Skeletal muscle tissue (tissue), 4 donors: ENCODE data around the gene CAV1. TPM values are rescaled to one million over a fixed set of nuclear protein-coding genes. Genes with fewer than 3 reads are reported as not detected.

Source experiments
- H3K27ac ChIP-seq: one replicate; pipeline ENCODE4 v1.7.0; 2013; ENCODE audit warnings: mild to moderate bottlenecking, low read depth, low read length, inconsistent platforms
- H3K27me3 ChIP-seq, 3 donors: one replicate each; pipeline ENCODE4 v1.7.0; 2013; ENCODE audit warnings: low read length in 3 of 3; ENCODE audit not compliant: control insufficient read depth in 3 of 3, insufficient read depth in 3 of 3
- H3K36me3 ChIP-seq, 3 donors: one replicate each; pipeline ENCODE4 v1.7.0; 2013; ENCODE audit warnings: low read length in 3 of 3; ENCODE audit not compliant: control insufficient read depth in 3 of 3, insufficient read depth in 3 of 3
- H3K4me1 ChIP-seq, 3 donors: one replicate each; pipeline ENCODE4 v1.7.0; 2013; ENCODE audit warnings: low read length in 3 of 3, mild to moderate bottlenecking in 3 of 3; ENCODE audit not compliant: control insufficient read depth in 3 of 3, insufficient read depth in 3 of 3
- H3K4me3 ChIP-seq, 3 donors: one replicate each; pipeline ENCODE4 v1.7.0; 2013; ENCODE audit warnings: low read length in 3 of 3
- H3K9ac ChIP-seq, 3 donors: one replicate each; pipeline ENCODE4 v1.7.0; 2013; ENCODE audit warnings: low read length in 3 of 3, mild to moderate bottlenecking in 3 of 3, moderate library complexity in 2 of 3, low read depth in 1 of 3
- H3K9me3 ChIP-seq, 3 donors: one replicate each; pipeline ENCODE4 v1.7.0; 2013; ENCODE audit warnings: low read length in 3 of 3; ENCODE audit not compliant: control insufficient read depth in 3 of 3
- total RNA-seq: library from RNA; depleted of rRNA; stranded (reverse); fragments of >200 nt; gene quantifications from one replicate; pipeline ENCODE4 v1.2.3, GENCODE V29; 2014
- donor health status: Osteomylitis.

Gene CAV1
- total RNA-seq, 1 donor from 2014 or later, result 175 TPM

DNA sequence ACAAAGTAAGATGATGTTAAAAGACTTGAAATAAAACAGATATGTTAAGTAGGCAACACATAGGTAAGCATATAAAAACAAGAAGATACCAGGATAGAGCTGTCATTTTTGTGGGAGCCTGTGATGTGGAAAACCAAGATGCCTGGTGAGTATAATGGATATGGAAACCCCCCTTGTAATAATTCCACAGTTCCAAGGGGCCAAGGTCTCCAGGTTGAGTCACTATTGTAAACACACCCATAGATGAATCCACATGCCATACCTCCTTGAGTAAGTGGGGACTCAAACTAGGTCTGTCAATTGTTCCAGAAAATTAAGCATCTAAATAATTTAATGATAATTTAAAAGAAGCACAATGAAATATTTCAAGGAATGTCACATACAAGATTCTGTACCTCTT lies 15.9 kb downstream of the CAV1 start:
- Histone ChIP-seq H3K4me3 (no peak overlapping the region), H3K9me3 (no peaks in the 10 kb centered on the region), H3K36me3 (peaks cover 0 to 7% (median 0%) of the 10 kb centered on the region in 3 donors), H3K4me1 (peaks cover 5 to 27% (median 15%) of the 10 kb centered on the region in 3 donors), H3K27me3 (no peaks in the 10 kb centered on the region), H3K27ac (no peak overlapping the region), H3K9ac (no peak overlapping the region)

DNA sequence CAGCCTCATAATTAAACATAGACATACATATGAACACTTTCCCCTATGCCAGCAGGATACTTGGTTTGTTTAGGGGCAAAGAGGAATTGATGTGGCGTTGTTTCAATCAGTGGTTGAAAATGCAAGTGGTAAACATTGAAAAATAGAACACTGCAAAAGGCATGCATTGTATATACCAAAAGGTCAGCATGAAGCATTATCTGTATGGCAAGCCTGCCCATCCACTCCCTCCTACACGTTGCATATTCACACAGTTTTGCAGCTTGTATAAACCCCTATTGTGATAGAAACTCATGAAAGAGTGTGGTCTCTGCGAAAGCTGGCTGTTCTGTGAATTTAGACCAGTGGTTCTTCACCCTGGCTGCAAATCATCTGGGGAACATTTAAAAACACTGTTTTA lies 17.1 kb downstream of the CAV1 start:
- Histone ChIP-seq H3K27ac (no peak overlapping the region), H3K4me1 (peaks cover 5 to 28% (median 9%) of the 10 kb centered on the region in 3 donors), H3K9me3 (no peaks in the 10 kb centered on the region), H3K9ac (no peak overlapping the region), H3K4me3 (no peak overlapping the region), H3K36me3 (peaks cover 0 to 4% (median 0%) of the 10 kb centered on the region in 3 donors), H3K27me3 (no peaks in the 10 kb centered on the region)

DNA sequence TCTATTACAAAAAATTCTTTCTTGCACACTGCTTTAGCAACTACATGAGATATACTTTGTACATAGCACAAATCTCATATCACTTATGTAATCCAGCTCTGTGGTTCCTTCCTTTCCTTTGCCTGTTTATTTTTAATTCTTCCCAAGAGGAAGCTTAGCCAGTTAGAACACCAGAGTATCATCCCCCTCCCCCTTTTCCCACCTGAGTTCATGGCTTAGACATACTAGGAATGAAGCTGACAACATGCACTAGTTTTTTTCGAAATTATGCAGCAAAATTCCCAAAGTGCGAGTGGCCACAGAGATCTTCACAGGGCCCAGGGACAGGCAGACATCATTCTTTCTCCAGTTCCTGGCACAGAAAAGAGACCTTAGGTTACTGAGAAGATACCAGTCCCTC lies 17.8 kb downstream of the CAV1 start:
- H3K27ac ChIP-seq, result no peak overlapping the region
- H3K9me3 ChIP-seq, result no peaks in the 10 kb centered on the region
- H3K4me1 ChIP-seq, result peaks cover 5 to 27% (median 9%) of the 10 kb centered on the region in 3 donors
- no peak overlapping the region for H3K9ac ChIP-seq
- H3K36me3 ChIP-seq, result peaks cover 0 to 4% (median 0%) of the 10 kb centered on the region in 3 donors
- H3K4me3 ChIP-seq, result no peak overlapping the region
- H3K27me3 ChIP-seq, result no peaks in the 10 kb centered on the region

DNA sequence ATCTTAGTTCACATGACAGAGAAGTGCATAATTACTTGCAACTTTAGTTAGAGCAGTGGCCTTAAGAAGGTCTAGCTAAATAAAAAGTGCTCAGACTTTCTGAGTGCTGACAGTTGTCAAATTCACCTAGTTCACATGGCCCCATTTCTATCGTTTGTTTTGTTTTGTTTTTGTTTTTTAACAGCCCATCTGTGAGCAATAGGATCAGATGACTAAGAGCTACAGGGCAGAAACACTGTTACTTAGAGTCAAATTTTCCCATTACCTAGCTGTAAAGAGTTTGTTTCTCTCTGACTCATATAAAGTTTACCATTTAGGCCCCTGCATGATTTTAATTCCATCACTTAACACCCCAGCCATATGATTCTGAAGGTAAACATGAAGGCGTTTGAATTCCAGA lies 18.8 kb downstream of the CAV1 start:
- Histone ChIP-seq H3K27me3 (no peaks in the 10 kb centered on the region), H3K4me3 (no peak overlapping the region), H3K36me3 (peaks cover 0 to 4% (median 0%) of the 10 kb centered on the region in 3 donors), H3K4me1 (peaks cover 5 to 24% (median 9%) of the 10 kb centered on the region in 3 donors), H3K9ac (no peak overlapping the region), H3K27ac (no peak overlapping the region), H3K9me3 (no peaks in the 10 kb centered on the region)

DNA sequence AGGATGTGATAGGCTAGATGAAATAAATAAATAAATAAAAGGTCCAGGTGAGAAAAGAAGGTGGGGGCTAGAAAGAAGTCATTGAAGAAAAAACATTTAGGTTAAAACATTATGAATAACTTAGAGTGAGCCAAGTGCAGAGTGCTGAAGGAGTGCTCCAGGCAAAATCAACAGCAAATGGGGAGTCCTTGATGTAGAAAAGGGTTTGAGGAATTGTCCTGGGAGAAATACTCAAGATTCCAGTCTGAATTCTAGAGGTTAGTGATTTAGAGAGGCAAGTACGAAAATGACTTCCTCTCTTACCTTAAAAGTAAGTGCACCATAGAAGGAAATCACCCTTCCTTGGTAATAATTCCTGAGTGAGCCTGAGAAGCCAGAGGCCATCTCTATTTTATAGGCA lies 19.7 kb downstream of the CAV1 start:
- H3K27ac ChIP-seq, result no peak overlapping the region
- no peaks in the 10 kb centered on the region for H3K27me3 ChIP-seq
- H3K36me3 ChIP-seq, result no peaks in the 10 kb centered on the region
- no peak overlapping the region for H3K4me3 ChIP-seq
- H3K4me1 ChIP-seq, result peaks cover 0 to 20% (median 6%) of the 10 kb centered on the region in 3 donors
- H3K9me3 ChIP-seq, result no peaks in the 10 kb centered on the region
- no peak overlapping the region for H3K9ac ChIP-seq

DNA sequence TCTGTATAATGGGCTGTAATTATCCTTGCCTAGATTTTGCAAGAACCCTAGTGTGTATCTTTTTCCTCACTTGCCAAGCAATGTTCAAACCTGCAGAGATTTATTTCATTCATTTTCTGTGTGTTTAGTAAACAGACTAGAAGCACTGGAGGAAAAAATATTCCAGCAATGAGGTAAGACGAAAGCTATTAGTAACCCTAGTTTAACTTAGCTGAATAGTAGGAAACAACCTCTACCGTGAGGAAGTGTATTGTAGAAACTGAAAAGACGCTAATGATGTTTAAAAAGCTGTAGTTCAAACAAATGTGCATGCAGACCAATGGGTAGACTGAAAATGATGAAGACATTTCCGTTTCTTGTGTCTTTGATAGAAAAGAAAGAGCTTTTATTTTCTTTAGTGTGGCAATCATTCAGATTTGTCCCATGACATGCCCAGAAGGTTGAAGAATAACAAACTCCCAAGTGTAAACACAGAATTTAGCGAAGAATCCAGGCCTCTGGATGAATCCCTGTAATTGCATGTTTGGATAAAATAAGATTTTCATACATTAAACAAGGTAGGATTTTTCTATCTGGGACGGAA lies 20.7 kb downstream of the CAV1 start:
- Histone ChIP-seq H3K27ac (no peak overlapping the region), H3K4me3 (no peak overlapping the region), H3K4me1 (peaks cover 0 to 22% (median 9%) of the 10 kb centered on the region in 3 donors), H3K27me3 (no peaks in the 10 kb centered on the region), H3K36me3 (no peaks in the 10 kb centered on the region), H3K9ac (no peak overlapping the region), H3K9me3 (no peaks in the 10 kb centered on the region)

DNA sequence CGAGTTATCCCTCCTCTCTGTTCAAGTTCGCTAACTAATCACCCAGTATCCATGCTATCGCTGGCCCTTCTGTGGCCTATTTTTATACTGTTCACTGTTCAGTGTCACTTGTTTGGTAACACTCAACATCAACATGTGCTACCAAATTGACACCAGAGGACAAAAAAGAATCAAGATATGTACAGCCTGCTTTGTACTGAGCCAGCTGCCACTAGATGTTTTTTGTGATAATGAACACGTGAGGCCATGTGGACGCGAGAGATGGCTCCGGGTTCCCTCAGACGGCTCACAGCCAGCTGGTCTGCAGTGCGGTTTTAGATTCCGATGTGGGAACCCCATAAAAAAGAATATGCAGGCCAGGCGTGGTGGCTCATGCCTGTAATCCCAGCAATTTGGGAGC lies 21.2 kb downstream of the CAV1 start:
- H3K4me1 ChIP-seq, result peaks cover 0 to 20% (median 9%) of the 10 kb centered on the region in 3 donors

DNA sequence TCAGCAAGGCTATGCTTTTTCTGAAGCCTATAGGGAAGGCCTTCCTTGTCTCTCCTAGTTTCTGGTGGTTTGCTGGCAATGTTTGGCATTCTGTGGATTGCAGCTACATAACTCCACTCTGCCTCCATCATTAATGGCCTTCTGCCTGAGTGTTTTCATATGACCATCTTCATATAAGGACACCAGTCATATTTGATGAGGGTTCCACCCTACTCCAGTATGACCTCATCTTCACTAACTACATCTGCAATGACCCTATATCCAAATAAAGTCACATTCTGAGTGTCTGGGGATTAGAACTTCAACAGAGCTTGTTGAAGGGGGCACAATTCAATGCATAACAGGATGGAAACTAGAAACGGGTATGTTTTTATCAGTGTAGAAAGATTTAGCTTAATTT lies 22.1 kb downstream of the CAV1 start:
- Histone ChIP-seq H3K36me3 (no peaks in the 10 kb centered on the region), H3K27me3 (no peaks in the 10 kb centered on the region), H3K9ac (no peak overlapping the region), H3K9me3 (no peaks in the 10 kb centered on the region), H3K27ac (no peak overlapping the region), H3K4me3 (no peak overlapping the region), H3K4me1 (peaks cover 0 to 16% (median 5%) of the 10 kb centered on the region in 3 donors)

More for the DNA sequence above, 21.2 kb downstream of the CAV1 start:
- no peak overlapping the region for H3K9ac ChIP-seq
- no peak overlapping the region for H3K4me3 ChIP-seq
- no peaks in the 10 kb centered on the region for H3K9me3 ChIP-seq
- H3K27me3 ChIP-seq, result no peaks in the 10 kb centered on the region
- H3K36me3 ChIP-seq, result no peaks in the 10 kb centered on the region
- no peak overlapping the region for H3K27ac ChIP-seq

DNA sequence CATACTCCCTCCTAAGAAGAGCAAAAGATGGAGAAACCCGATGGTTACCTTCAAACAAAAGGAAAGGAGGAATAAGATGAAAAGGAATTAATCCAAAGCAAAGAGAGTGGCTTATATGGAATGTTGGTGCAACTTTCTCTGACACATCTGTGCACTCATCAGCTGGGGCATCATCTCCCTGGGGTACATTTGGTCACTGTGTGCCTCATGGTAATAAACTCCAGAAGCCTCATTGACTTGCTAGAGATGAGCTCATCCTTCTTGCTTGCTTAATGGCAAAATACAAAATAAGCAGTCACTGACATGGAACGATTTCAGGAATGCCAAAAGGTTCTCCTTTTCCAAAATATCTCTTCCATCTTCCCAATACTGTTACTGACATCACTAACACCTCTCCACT lies 22.5 kb downstream of the CAV1 start:
- Histone ChIP-seq H3K4me3 (no peak overlapping the region), H3K27ac (no peak overlapping the region), H3K36me3 (no peaks in the 10 kb centered on the region), H3K27me3 (no peaks in the 10 kb centered on the region), H3K4me1 (peaks cover 0 to 16% (median 3%) of the 10 kb centered on the region in 3 donors), H3K9ac (no peak overlapping the region), H3K9me3 (no peaks in the 10 kb centered on the region)

DNA sequence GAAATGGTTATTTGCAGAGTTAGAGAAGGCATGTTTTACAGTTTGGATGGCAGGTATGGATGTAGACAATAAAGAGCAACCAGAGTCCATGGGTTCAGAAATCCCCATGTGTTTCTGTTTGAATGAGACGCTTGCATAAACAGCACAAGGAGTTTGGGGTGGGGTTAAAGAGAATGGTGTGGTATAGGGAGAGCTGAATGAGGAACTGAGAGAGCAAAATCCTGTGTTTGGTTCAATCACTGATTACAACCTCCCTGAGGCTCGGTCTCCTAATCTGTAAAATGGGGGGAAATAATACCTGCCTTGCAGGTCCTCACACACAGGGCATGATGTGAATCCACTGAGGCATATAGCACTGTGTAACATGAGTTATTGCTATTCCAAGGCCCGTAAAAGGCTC lies 23.7 kb downstream of the CAV1 start:
- H3K27ac ChIP-seq, result no peak overlapping the region
- no peak overlapping the region for H3K9ac ChIP-seq
- H3K36me3 ChIP-seq, result no peaks in the 10 kb centered on the region
- H3K4me3 ChIP-seq, result no peak overlapping the region
- no peaks in the 10 kb centered on the region for H3K9me3 ChIP-seq
- H3K4me1 ChIP-seq, result peaks cover 1 to 16% (median 3%) of the 10 kb centered on the region in 3 donors
- no peaks in the 10 kb centered on the region for H3K27me3 ChIP-seq
